ENCODE measurements around the gene CCN2.
"Not testable (repeated sequence)": the region's sequence is repeated elsewhere in the genome, so short reads cannot be mapped to it uniquely, and the experiment has no call there.

CCN2 gene

GRCh38 chr6:131909408-131910218 lies 41.6 kb downstream of the CCN2 start:
- DNase-seq (ENCODE audit: low read depth) = no peak

GRCh38 chr6:131908787-131909186 lies 42.4 kb downstream of the CCN2 start:
- DNase-seq (ENCODE audit: low read depth) = not testable (repeated sequence)

- DNase-seq (ENCODE audit: low read depth) = not testable (repeated sequence)
These were observed 47.4 kb downstream of the CCN2 start for GRCh38 chr6:131903734-131904133.

- not testable (repeated sequence) for DNase-seq (ENCODE audit: low read depth)
These were observed 49.8 kb downstream of the CCN2 start for GRCh38 chr6:131901326-131901873.

GRCh38 chr6:131900231-131900630 lies 50.9 kb downstream of the CCN2 start:
- DNase-seq (ENCODE audit: low read depth) = no peak

- no peak for DNase-seq (ENCODE audit: low read depth)
These were observed 52.5 kb downstream of the CCN2 start for GRCh38 chr6:131898718-131899117.
